Natural killer cell (primary cell): Measurements from ENCODE around the gene ZDHHC20. TPM values are rescaled to one million over a fixed set of nuclear protein-coding genes. Genes with fewer than 3 reads are reported as not detected.

Source experiments
- ATAC-seq, 3 donors: fragments of 150-1000 bp in 2 of 3; fragments of 200-7000 bp in 1 of 3; cut with Tn5 transposase; 1 replicate in 1 of 3; 2 replicates in 2 of 3; pipeline ENCODE4 v1.10.0; 2021; ENCODE audit warnings: mild to moderate bottlenecking in 2 of 3, moderate library complexity in 2 of 3
- DNase-seq, 2 donors: peaks; one replicate each; pipeline versions ENCODE4 v3.0.0 to v3.0.0-alpha.2; 2013 to 2021; ENCODE audit warnings: mixed read lengths in 1 of 2
- H3K27ac ChIP-seq: one replicate; pipeline ENCODE4 v1.5.1; 2013; ENCODE audit warnings: mild to moderate bottlenecking, low read length
- H3K27me3 ChIP-seq: one replicate; pipeline ENCODE4 v1.6.1; 2013; ENCODE audit warnings: low read length; ENCODE audit not compliant: control insufficient read depth, insufficient read depth
- H3K36me3 ChIP-seq: one replicate; pipeline ENCODE4 v1.6.1; 2013; ENCODE audit warnings: low read length; ENCODE audit not compliant: control insufficient read depth, insufficient read depth
- H3K4me1 ChIP-seq: one replicate; pipeline ENCODE4 v1.6.1; 2013; ENCODE audit warnings: low read length; ENCODE audit not compliant: control insufficient read depth, insufficient read depth
- H3K4me3 ChIP-seq: one replicate; pipeline ENCODE4 v1.5.1; 2013; ENCODE audit warnings: low read length
- H3K9me3 ChIP-seq: one replicate; pipeline ENCODE4 v1.6.1; 2013; ENCODE audit warnings: low read length; ENCODE audit not compliant: control insufficient read depth, insufficient read depth
- H3K27ac Mint-ChIP-seq, 2 donors: one replicate each; pipeline ENCODE4 v1.8.0; 2022; ENCODE audit warnings: mild to moderate bottlenecking in 2 of 2, mixed read lengths in 2 of 2, moderate library complexity in 1 of 2
- H3K27me3 Mint-ChIP-seq, 2 donors: one replicate each; pipeline ENCODE4 v1.8.0; 2022; ENCODE audit warnings: low read depth in 2 of 2, mixed read lengths in 2 of 2
- H3K36me3 Mint-ChIP-seq: one replicate; pipeline ENCODE4 v1.8.0; 2022; ENCODE audit warnings: mixed read lengths
- H3K4me1 Mint-ChIP-seq, 2 donors: one replicate each; pipeline ENCODE4 v1.8.0; 2022; ENCODE audit warnings: mixed read lengths in 2 of 2
- H3K4me3 Mint-ChIP-seq: one replicate; pipeline ENCODE4 v1.8.0; 2022; ENCODE audit warnings: mild to moderate bottlenecking, moderate library complexity, mixed read lengths
- H3K9me3 Mint-ChIP-seq, 2 donors: one replicate each; pipeline ENCODE4 v1.8.0; 2022; ENCODE audit warnings: mixed read lengths in 2 of 2
- CTCF ChIP-seq: fragments of 200-600 bp; IDR thresholded peaks from one replicate; pipeline ENCODE4 v1.8.0; 2022; ENCODE audit warnings: antibody characterized with exemption
- WGBS: methylation state at CpG from one replicate; pipeline ENCODE4 v1.1.7; 2013; ENCODE audit warnings: missing lambda C conversion rate; ENCODE audit not compliant: insufficient coverage; 5-methylcytosine and 5-hydroxymethylcytosine counted together
- intact Hi-C: fragments of 100-400 bp; cut with micrococcal nuclease; formaldehyde crosslinking; loops from one replicate; pipeline ENCODE4 v1.14.2; 2022
- total RNA-seq, 4 donors: library from RNA; stranded (reverse); fragments of 120-200 nt in 1 of 4; gene quantifications; one replicate each; pipeline versions ENCODE4 v1.2.3 to v1.2.4, GENCODE V29; 2013 to 2022

ZDHHC20 gene
- total RNA-seq, 3 donors from 2014 or later (not counting 1 experiment from before 2014, with no cell fraction given) = 85.1 to 116 (median 93.4) TPM

- no peaks in the 10 kb centered on the region for H3K9me3 ChIP-seq
- 91% methylated on average over 1 of the region's 2 CpGs for WGBS
- Mint-ChIP-seq H3K4me3 (no peak overlapping the region), H3K9me3 (no peaks in the 10 kb centered on the region), H3K27me3 (no peaks in the 10 kb centered on the region), H3K4me1 (peaks cover 54 to 61% of the 10 kb centered on the region in 2 donors), H3K36me3 (no peaks in the 10 kb centered on the region), H3K27ac (peak overlapping the region; percentile 24 to 55)
- H3K27ac ChIP-seq = no peak overlapping the region
- ATAC-seq (no peak), DNase-seq (no peak)
- no peak overlapping the region for H3K4me3 ChIP-seq
- no peaks in the 10 kb centered on the region for H3K36me3 ChIP-seq
- H3K4me1 ChIP-seq = peaks cover 2% of the 10 kb centered on the region
- intact Hi-C loops = no loop called here
- no peaks in the 10 kb centered on the region for H3K27me3 ChIP-seq
- no peak for TF ChIP-seq CTCF
Observed at GRCh38 chr13:21446656-21447055, 12.4 kb downstream of the ZDHHC20 start.

- no peaks in the 10 kb centered on the region for H3K9me3 Mint-ChIP-seq
- 88% methylated on average over 6 of the region's 6 CpGs for WGBS
- peak overlapping the region; percentile 33 to 36 for H3K27ac Mint-ChIP-seq
- intact Hi-C loops = no loop called here
- H3K36me3 Mint-ChIP-seq = no peaks in the 10 kb centered on the region
- H3K36me3 ChIP-seq = no peaks in the 10 kb centered on the region
- H3K9me3 ChIP-seq = no peaks in the 10 kb centered on the region
- H3K27me3 Mint-ChIP-seq = no peaks in the 10 kb centered on the region
- H3K27ac ChIP-seq = no peak overlapping the region
- no peak overlapping the region for H3K4me3 Mint-ChIP-seq
- ATAC-seq = no peak
- no peak overlapping the region for H3K4me3 ChIP-seq
- no peaks in the 10 kb centered on the region for H3K27me3 ChIP-seq
- DNase-seq = no peak
- H3K4me1 ChIP-seq = peaks cover 2% of the 10 kb centered on the region
- H3K4me1 Mint-ChIP-seq = peaks cover 59 to 65% of the 10 kb centered on the region in 2 donors
- TF ChIP-seq CTCF = no peak
Observed at GRCh38 chr13:21445759-21446158, 13.3 kb downstream of the ZDHHC20 start.

- Histone ChIP-seq H3K4me3 (no peak overlapping the region), H3K27me3 (no peaks in the 10 kb centered on the region), H3K36me3 (no peaks in the 10 kb centered on the region), H3K27ac (no peak overlapping the region), H3K9me3 (no peaks in the 10 kb centered on the region), H3K4me1 (peaks cover 2% of the 10 kb centered on the region)
- intact Hi-C loops = loop anchor here (2.0 kb wide), 1 partner anchor 16 kb away; the partner anchor contains the start of gene ZDHHC20
- Mint-ChIP-seq H3K27me3 (no peaks in the 10 kb centered on the region), H3K9me3 (no peaks in the 10 kb centered on the region), H3K36me3 (no peaks in the 10 kb centered on the region), H3K27ac (peak overlapping the region; percentile 63 to 73), H3K4me3 (no peak overlapping the region), H3K4me1 (peaks cover 64 to 70% of the 10 kb centered on the region in 2 donors)
- TF ChIP-seq CTCF = no peak
- 91% methylated on average over 1 of the region's 1 CpG for WGBS
- no peak for ATAC-seq
- DNase-seq = no peak
Observed at GRCh38 chr13:21443171-21443570, 15.9 kb downstream of the ZDHHC20 start.

- DNase-seq = no peak
- Mint-ChIP-seq H3K36me3 (no peaks in the 10 kb centered on the region), H3K4me3 (peak overlapping the region; percentile 61), H3K9me3 (no peaks in the 10 kb centered on the region), H3K27ac (peak overlapping the region; percentile 88 to 93), H3K27me3 (no peaks in the 10 kb centered on the region), H3K4me1 (peaks cover 55 to 59% of the 10 kb centered on the region in 2 donors)
- no peaks in the 10 kb centered on the region for H3K36me3 ChIP-seq
- no peak overlapping the region for H3K4me3 ChIP-seq
- intact Hi-C loops = no loop called here
- peaks cover 15% of the 10 kb centered on the region for H3K4me1 ChIP-seq
- no peaks in the 10 kb centered on the region for H3K27me3 ChIP-seq
- 83% methylated on average over 4 of the region's 6 CpGs for WGBS
- no peak for TF ChIP-seq CTCF
- H3K9me3 ChIP-seq = no peaks in the 10 kb centered on the region
- no peak for ATAC-seq
- H3K27ac ChIP-seq = peak overlapping the region; percentile 72
Observed at GRCh38 chr13:21436582-21436981, 22.5 kb downstream of the ZDHHC20 start.
